HCT116 (cell line): Measurements from ENCODE around the gene STT3B.

Source experiments
- CEBPB ChIP-seq: IDR thresholded peaks from 2 replicates; pipeline ENCODE4 v1.6.1; 2012; ENCODE audit warnings: low read depth
- EGR1 ChIP-seq: IDR thresholded peaks from 2 replicates; pipeline ENCODE4 v1.6.1; 2012; ENCODE audit warnings: low read depth
- ELF1 ChIP-seq: IDR thresholded peaks from 2 replicates; pipeline ENCODE4 v1.6.1; 2012; ENCODE audit warnings: low read depth, borderline replicate concordance
- EZH2 ChIP-seq: fragments of 200-600 bp; sonication (generic); IDR thresholded peaks from 2 replicates; pipeline ENCODE4 v1.6.1; 2017; ENCODE audit warnings: antibody characterized with exemption, mixed run types
- EZH2phosphoT487 ChIP-seq: fragments of 200-600 bp; IDR thresholded peaks from 2 replicates; pipeline ENCODE4 v1.6.1; 2018; ENCODE audit warnings: antibody characterized with exemption, borderline replicate concordance
- MAX ChIP-seq: IDR thresholded peaks from 2 replicates; pipeline ENCODE4 v1.6.1; 2012
- POLR2A ChIP-seq: IDR thresholded peaks from 2 replicates; pipeline ENCODE4 v1.7.0; 2011; ENCODE audit warnings: borderline replicate concordance; ENCODE audit not compliant: insufficient read depth, insufficient read length; ENCODE audit errors: extremely low read depth
- POLR2AphosphoS5 ChIP-seq: IDR thresholded peaks from 2 replicates; pipeline ENCODE4 v1.6.1; 2011; ENCODE audit warnings: mild to moderate bottlenecking, low read depth, low read length, moderate library complexity
- RAD21 ChIP-seq: IDR thresholded peaks from 2 replicates; pipeline ENCODE4 v1.6.1; 2012; ENCODE audit warnings: low read depth, mild to moderate bottlenecking
- SP1 ChIP-seq: IDR thresholded peaks from 2 replicates; pipeline ENCODE4 v1.6.1; 2012; ENCODE audit warnings: low read depth
- TF ChIP-seq, protein P1 (sequence below), 3 experiments: fragments of 200-600 bp in 1 of 3; sonication (generic) in 1 of 3; IDR thresholded peaks in 2 of 3; conservative IDR thresholded peaks in 1 of 3; 2 replicates each; pipeline ENCODE4 v1.5.1; 2012 to 2017; ENCODE audit warnings: low read depth in 2 of 3, low read length in 2 of 3, antibody characterized with exemption in 1 of 3, borderline replicate concordance in 1 of 3, control low read depth in 1 of 3, mild to moderate bottlenecking in 1 of 3, mixed read lengths in 1 of 3, mixed run types in 1 of 3, moderate library complexity in 1 of 3; ENCODE audit not compliant: insufficient read depth in 1 of 3
- TF ChIP-seq, protein P2 (sequence below): IDR thresholded peaks from 2 replicates; pipeline ENCODE4 v1.6.1; 2012; ENCODE audit warnings: low read depth

DNA sequence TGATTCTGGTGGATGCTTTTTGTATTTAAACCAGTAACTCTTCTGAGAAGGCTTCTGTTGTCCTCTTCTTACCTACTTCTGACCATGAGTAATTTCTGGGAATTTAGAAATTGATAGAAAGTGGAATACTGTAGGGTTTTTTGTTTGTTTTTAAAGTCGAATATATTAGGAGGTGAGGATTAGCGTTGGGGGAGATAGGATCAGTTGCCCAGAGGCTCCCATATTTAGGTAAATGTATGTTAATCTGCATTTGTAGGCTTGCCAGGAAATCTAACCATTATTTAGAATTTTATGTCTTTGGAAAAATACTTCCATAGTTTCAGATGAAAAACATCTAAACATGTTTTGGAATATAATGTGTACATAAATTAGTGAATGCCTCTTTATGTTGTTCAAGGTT lies 6.1 kb downstream of the STT3B start:
- TF ChIP-seq, protein P1, sequence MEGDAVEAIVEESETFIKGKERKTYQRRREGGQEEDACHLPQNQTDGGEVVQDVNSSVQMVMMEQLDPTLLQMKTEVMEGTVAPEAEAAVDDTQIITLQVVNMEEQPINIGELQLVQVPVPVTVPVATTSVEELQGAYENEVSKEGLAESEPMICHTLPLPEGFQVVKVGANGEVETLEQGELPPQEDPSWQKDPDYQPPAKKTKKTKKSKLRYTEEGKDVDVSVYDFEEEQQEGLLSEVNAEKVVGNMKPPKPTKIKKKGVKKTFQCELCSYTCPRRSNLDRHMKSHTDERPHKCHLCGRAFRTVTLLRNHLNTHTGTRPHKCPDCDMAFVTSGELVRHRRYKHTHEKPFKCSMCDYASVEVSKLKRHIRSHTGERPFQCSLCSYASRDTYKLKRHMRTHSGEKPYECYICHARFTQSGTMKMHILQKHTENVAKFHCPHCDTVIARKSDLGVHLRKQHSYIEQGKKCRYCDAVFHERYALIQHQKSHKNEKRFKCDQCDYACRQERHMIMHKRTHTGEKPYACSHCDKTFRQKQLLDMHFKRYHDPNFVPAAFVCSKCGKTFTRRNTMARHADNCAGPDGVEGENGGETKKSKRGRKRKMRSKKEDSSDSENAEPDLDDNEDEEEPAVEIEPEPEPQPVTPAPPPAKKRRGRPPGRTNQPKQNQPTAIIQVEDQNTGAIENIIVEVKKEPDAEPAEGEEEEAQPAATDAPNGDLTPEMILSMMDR (IDR thresholded peaks at IDR 0.05 in 2 of 3, conservative IDR thresholded peaks at IDR 0.05 in 1 of 3; ENCODE audit: borderline replicate concordance in 1 of 3, insufficient read depth in 1 of 3, low read depth in 2 of 3, low read length in 2 of 3), result no peak
- TF ChIP-seq POLR2A, result no peak
- no peak for TF ChIP-seq EZH2
- TF ChIP-seq EGR1, result no peak
- TF ChIP-seq RAD21, result no peak
- TF ChIP-seq ELF1, result no peak
- TF ChIP-seq MAX, result no peak
- no peak for TF ChIP-seq SP1
- TF ChIP-seq CEBPB, result no peak
- TF ChIP-seq, protein P2, sequence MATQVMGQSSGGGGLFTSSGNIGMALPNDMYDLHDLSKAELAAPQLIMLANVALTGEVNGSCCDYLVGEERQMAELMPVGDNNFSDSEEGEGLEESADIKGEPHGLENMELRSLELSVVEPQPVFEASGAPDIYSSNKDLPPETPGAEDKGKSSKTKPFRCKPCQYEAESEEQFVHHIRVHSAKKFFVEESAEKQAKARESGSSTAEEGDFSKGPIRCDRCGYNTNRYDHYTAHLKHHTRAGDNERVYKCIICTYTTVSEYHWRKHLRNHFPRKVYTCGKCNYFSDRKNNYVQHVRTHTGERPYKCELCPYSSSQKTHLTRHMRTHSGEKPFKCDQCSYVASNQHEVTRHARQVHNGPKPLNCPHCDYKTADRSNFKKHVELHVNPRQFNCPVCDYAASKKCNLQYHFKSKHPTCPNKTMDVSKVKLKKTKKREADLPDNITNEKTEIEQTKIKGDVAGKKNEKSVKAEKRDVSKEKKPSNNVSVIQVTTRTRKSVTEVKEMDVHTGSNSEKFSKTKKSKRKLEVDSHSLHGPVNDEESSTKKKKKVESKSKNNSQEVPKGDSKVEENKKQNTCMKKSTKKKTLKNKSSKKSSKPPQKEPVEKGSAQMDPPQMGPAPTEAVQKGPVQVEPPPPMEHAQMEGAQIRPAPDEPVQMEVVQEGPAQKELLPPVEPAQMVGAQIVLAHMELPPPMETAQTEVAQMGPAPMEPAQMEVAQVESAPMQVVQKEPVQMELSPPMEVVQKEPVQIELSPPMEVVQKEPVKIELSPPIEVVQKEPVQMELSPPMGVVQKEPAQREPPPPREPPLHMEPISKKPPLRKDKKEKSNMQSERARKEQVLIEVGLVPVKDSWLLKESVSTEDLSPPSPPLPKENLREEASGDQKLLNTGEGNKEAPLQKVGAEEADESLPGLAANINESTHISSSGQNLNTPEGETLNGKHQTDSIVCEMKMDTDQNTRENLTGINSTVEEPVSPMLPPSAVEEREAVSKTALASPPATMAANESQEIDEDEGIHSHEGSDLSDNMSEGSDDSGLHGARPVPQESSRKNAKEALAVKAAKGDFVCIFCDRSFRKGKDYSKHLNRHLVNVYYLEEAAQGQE, result no peak
- no peak for TF ChIP-seq EZH2phosphoT487
- TF ChIP-seq POLR2AphosphoS5, result no peak
